HepG2 (cell line): ENCODE results near the gene KRTAP9-4. TPM values are rescaled to one million over a fixed set of nuclear protein-coding genes. Genes with fewer than 3 reads are reported as not detected.
"Not testable (repeated sequence)": the region's sequence is repeated elsewhere in the genome, so short reads cannot be mapped to it uniquely, and the experiment has no call there.

ENCODE experiments used
- ATAC-seq: fragments of 200-7000 bp; cut with Tn5 transposase; 3 replicates; pipeline ENCODE4 v1.9.1; 2020; ENCODE audit warnings: mild to moderate bottlenecking, moderate library complexity
- BruUV-seq: library from RNA; stranded (reverse); fragments of 400-500 nt; replicated peaks from 2 replicates; lab custom pipeline; 2021; lab: Mats Ljungman, UMichigan
- CTCF ChIA-PET: fragments of 300-600 bp; formaldehyde crosslinking; extraction: SDS; loops from one replicate; lab custom pipeline; 2021; ENCODE audit warnings: low total read pairs, inconsistent platforms, low intra/inter-chr PET ratio; lab: Yijun Ruan, JAX
- POLR2A ChIA-PET: fragments of 350-600 bp; sonication (Branson Sonifier 250); formaldehyde crosslinking; loops from one replicate; lab custom pipeline; 2020; ENCODE audit warnings: antibody characterized with exemption, inconsistent platforms; lab: Yijun Ruan, JAX
- DNase-seq: peaks from one replicate; pipeline ENCODE4 v3.0.0-alpha.2; 2015; ENCODE audit warnings: low spot score
- FAIRE-seq: peaks from 3 replicates; lab custom pipeline; 2011; peaks lifted over from hg19 to GRCh38; lab: Jason Lieb, UNC
- H2AFZ ChIP-seq: one replicate; pipeline ENCODE4 v1.6.1; 2011; ENCODE audit warnings: low read length, inconsistent platforms
- H3K27ac ChIP-seq: fragments of 300-600 bp; 3 replicates; pipeline ENCODE4 v1.8.0; 2011; ENCODE audit warnings: mixed run types, mild to moderate bottlenecking, mixed read lengths, low read length, inconsistent platforms; ENCODE audit not compliant: insufficient read depth; ENCODE audit errors: extremely low read length
- H3K27me3 ChIP-seq, 2 experiments: fragments of 200-600 bp in 1 of 2; 2 replicates in 1 of 2; 3 replicates in 1 of 2; pipeline versions ENCODE4 v1.6.0 to v1.8.0; 2011; ENCODE audit warnings: low read length in 2 of 2, mild to moderate bottlenecking in 2 of 2, moderate library complexity in 2 of 2, inconsistent platforms in 1 of 2; ENCODE audit not compliant: insufficient read depth in 2 of 2, control insufficient read depth in 1 of 2
- H3K36me3 ChIP-seq, 2 experiments: fragments of 200-600 bp in 1 of 2; replicated peaks in 1 of 2; 2 replicates in 1 of 2; 3 replicates in 1 of 2; pipeline versions ENCODE4 v1.5.1 to v1.8.0; 2011; ENCODE audit warnings: low read length in 2 of 2, inconsistent platforms in 1 of 2; ENCODE audit not compliant: insufficient read depth in 2 of 2, control insufficient read depth in 1 of 2
- H3K4me1 ChIP-seq: 2 replicates; pipeline ENCODE4 v1.5.1; 2012; ENCODE audit warnings: low read length, inconsistent platforms; ENCODE audit not compliant: insufficient read depth
- H3K4me2 ChIP-seq: 2 replicates; pipeline ENCODE4 v1.6.0; 2011; ENCODE audit warnings: low read depth, low read length, inconsistent platforms
- H3K4me3 ChIP-seq, 3 experiments: fragments of 200-600 bp in 1 of 3; sonication (generic), shearing (Covaris generic) in 1 of 3; replicated peaks in 1 of 3; 2 replicates each; pipeline ENCODE4 v1.5.1; 2011 to 2016; ENCODE audit warnings: low read length in 3 of 3, inconsistent platforms in 2 of 3, low read depth in 2 of 3, mild to moderate bottlenecking in 2 of 3, control low read depth in 1 of 3, mixed read lengths in 1 of 3; ENCODE audit not compliant: insufficient read depth in 1 of 3
- H3K79me2 ChIP-seq: one replicate; pipeline ENCODE4 v1.6.1; 2011; ENCODE audit warnings: low read length, inconsistent platforms; ENCODE audit not compliant: insufficient read depth
- H3K9ac ChIP-seq: 2 replicates; pipeline ENCODE4 v1.6.0; 2011; ENCODE audit warnings: mild to moderate bottlenecking, low read depth, low read length, inconsistent platforms; ENCODE audit not compliant: insufficient read depth
- H3K9me3 ChIP-seq: 2 replicates; pipeline ENCODE4 v1.5.1; 2012; ENCODE audit warnings: mild to moderate bottlenecking, low read length
- H4K20me1 ChIP-seq: 2 replicates; pipeline ENCODE4 v1.6.0; 2011; ENCODE audit warnings: inconsistent platforms, mild to moderate bottlenecking, low read length, moderate library complexity; ENCODE audit not compliant: insufficient read depth
- ATF7 ChIP-seq, 2 experiments: fragments of 450-650 bp in 1 of 2; sonication (generic) in 1 of 2; formaldehyde crosslinking in 1 of 2; IDR thresholded peaks; 2 replicates each; pipeline versions ENCODE4 v1.4.0 to v1.6.1; 2016 to 2020; ENCODE audit warnings: antibody characterized with exemption in 1 of 2, mild to moderate bottlenecking in 1 of 2, missing genetic modification reagents in 1 of 2
- SMAD9 ChIP-seq: sonication (generic); formaldehyde crosslinking; IDR thresholded peaks from 2 replicates; pipeline ENCODE4 v1.5.1; 2020; ENCODE audit warnings: mild to moderate bottlenecking, missing genetic modification reagents
- TCF7L2 ChIP-seq: IDR thresholded peaks from 2 replicates; pipeline ENCODE4 v1.6.1; 2011; ENCODE audit warnings: mild to moderate bottlenecking, low read depth, low read length, moderate library complexity
- ZKSCAN8 ChIP-seq: IDR thresholded peaks from 2 replicates; pipeline ENCODE4 v1.6.1; 2016; ENCODE audit warnings: borderline replicate concordance, missing genetic modification reagents, missing compliant biosample characterization
- ZNF883 ChIP-seq: sonication (generic); formaldehyde crosslinking; IDR thresholded peaks from 2 replicates; pipeline ENCODE4 v1.5.1; 2020; ENCODE audit warnings: mild to moderate bottlenecking, missing genetic modification reagents; ENCODE audit errors: not compliant biosample characterization
- WGBS: methylation state at CpG from one replicate; pipeline ENCODE4 v1.1.6; 2017; ENCODE audit warnings: low lambda C conversion rate; 5-methylcytosine and 5-hydroxymethylcytosine counted together
- in situ Hi-C: cut with HindIII; loops from 2 replicates; pipeline ENCODE4 v1.10.0; 2017; ENCODE audit warnings: low pct_unique_long_range_greater_than_20kb; ENCODE audit not compliant: extremely low pct_ligation_motif_present
- intact Hi-C: fragments of 100-400 bp; cut with micrococcal nuclease; formaldehyde crosslinking; loops from one replicate; pipeline ENCODE4 v1.10.0; 2022; ENCODE audit not compliant: unreplicated experiment
- polyA plus RNA-seq, 8 experiments: library from polyadenylated mRNA; depleted of rRNA in 3 of 8; stranded (reverse) in 7 of 8; unstranded in 1 of 8; fragments of >200 nt; fragmentation: Illumina TruSeq in 4 of 8; extraction: Trizol in 4 of 8; gene quantifications; 2 replicates each; pipeline versions ENCODE4 v1.2.1 to v1.2.3, GENCODE V29; 2011 to 2016; ENCODE audit warnings: low read depth in 4 of 8, missing spikeins in 1 of 8, mixed read lengths in 1 of 8; ENCODE audit not compliant: insufficient read depth in 1 of 8
- total RNA-seq, 5 experiments: library from RNA; depleted of rRNA; stranded (reverse); fragments of >200 nt; fragmentation: Illumina TruSeq; extraction: Trizol; gene quantifications; 2 replicates each; pipeline ENCODE4 v1.2.3, GENCODE V29; 2016; ENCODE audit warnings: low read depth in 1 of 5

KRTAP9-4 gene
- total and polyA plus RNA-seq, 2 of the 13 experiments (the other 11 are each of a cell fraction or from before 2014, with no cell fraction given), result not detected

DNA sequence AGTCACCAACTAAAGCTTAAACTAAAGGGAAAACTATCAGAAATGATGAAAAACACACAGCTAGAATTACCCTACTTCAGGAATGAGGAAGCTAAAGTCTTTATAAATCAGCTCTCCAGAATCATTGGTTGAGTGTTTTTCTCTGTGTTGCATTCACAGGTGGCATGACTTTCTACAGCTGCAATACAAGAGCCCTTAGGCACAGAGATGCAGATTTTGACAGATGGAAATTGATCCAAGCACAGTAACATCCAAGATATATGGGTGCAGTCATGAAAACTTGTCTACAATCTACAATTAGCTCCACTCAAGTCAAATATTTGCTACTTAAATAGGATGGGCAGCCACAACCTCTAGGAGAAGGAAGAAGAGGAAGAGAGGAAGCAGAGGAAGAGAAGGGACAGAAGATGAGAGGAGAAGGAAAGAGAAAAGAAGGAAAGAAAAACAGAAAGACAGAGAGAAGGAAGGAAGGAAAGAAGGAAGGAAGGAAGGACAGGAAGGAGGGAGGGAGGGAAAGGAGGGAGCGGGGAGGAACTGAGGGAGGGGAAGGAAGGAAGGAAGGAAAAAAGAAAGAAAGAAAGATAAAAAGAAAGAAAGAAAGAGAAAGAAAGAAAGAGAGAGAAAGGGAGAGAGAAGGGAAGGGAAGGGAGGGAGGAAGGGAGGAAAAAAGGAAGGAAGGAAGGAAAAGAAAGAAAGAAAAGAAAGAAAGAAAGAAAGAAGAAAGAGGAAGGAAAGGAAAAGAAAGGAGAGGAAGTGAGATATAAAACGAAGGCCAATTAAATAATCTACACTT is 2.3 kb upstream of the KRTAP9-4 start:
- intact Hi-C loops; ATAC-seq; H4K20me1 ChIP-seq; POLR2A ChIA-PET; H3K9ac ChIP-seq; H3K27me3 ChIP-seq; CTCF ChIA-PET; H3K4me1 ChIP-seq; H3K27ac ChIP-seq; H3K9me3 ChIP-seq; H3K4me2 ChIP-seq; H3K36me3 ChIP-seq; H3K4me3 ChIP-seq; H2AFZ ChIP-seq; in situ Hi-C loops; H3K79me2 ChIP-seq; BruUV-seq; DNase-seq; FAIRE-seq; TF ChIP-seq ATF7 (CRISPR knock-in tag; IDR thresholded peaks at IDR 0.05): not testable (repeated sequence)
- WGBS, result under 1% methylated on average over 2 of the region's 2 CpGs
- TF ChIP-seq ATF7 (IDR thresholded peaks at IDR 0.05), result 0 out of 2 replicates have a peak, but pooled peaks have one; percentile 2

DNA sequence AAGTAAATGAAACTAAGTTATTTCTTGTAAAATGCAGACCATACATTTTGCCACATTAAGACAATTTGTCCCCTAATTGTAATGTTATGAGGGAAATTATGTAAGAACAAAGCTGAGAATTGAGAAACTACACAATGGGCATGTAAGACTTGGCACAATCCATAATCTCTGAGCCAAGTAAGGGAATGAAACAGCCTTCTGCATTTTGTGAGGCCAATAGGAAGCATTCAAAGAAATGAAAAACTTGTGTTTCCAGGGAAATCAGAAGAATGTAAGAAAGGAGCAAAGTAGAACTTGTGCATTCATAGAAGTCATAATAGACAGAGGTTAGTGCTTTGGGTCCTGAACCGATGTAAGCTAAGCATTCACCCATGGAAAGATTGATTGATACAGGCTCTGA is 1.8 kb downstream of the KRTAP9-4 start:
- in situ Hi-C loops, result no loop called here
- WGBS, result 3% methylated on average over 1 of the region's 1 CpG

More for the DNA sequence above, 1.8 kb downstream of the KRTAP9-4 start:
- Histone ChIP-seq H3K4me1 (no peaks in the 10 kb centered on the region), H3K36me3 (no peaks in the 10 kb centered on the region), H3K9ac (no peak overlapping the region), H3K4me3 (no peak overlapping the region), H3K27me3 (peaks cover 0 to 12% of the 10 kb centered on the region in 2 experiments; a peak in 3 of 5 replicates), H2AFZ (no peak overlapping the region), H3K27ac (no peak overlapping the region), H4K20me1 (no peaks in the 10 kb centered on the region), H3K9me3 (no peaks in the 10 kb centered on the region), H3K79me2 (no peaks in the 10 kb centered on the region), H3K4me2 (no peak overlapping the region)
- CTCF ChIA-PET, result no interaction called here
- no TSS peak for BruUV-seq
- ATAC-seq, result no peak
- TF ChIP-seq ZKSCAN8 (no peak), ZNF883 (CRISPR knock-in tag) (no peak), TCF7L2 (no peak), SMAD9 (CRISPR knock-in tag) (no peak)
- POLR2A ChIA-PET, result no interaction called here
- no peak for DNase-seq
- intact Hi-C loops, result no loop called here
- FAIRE-seq, result no peak
